OCI-LY3 (cell line): Measurements from ENCODE around the gene ROPN1L.

Source experiments
- H2AFZ ChIP-seq: fragments of 200-600, 300-600 bp; shearing (Covaris generic); 2 replicates; pipeline ENCODE4 v1.6.0; 2014; ENCODE audit warnings: antibody characterized with exemption, low read depth, low read length
- H3K27ac ChIP-seq: fragments of 200-600, 300-600 bp; sonication (generic); 2 replicates; pipeline ENCODE4 v1.5.1; 2014; ENCODE audit warnings: mild to moderate bottlenecking, low read length, moderate library complexity, mixed read lengths
- H3K27me3 ChIP-seq: fragments of 200-600, 300-600 bp; sonication (generic); 2 replicates; pipeline ENCODE4 v1.6.1; 2014; ENCODE audit warnings: low read depth, low read length, mixed read lengths
- H3K36me3 ChIP-seq: fragments of 200-600, 300-600 bp; sonication (generic); replicated peaks from 2 replicates; pipeline ENCODE3; 2014; ENCODE audit warnings: low read depth, low read length, mixed read lengths
- H3K4me1 ChIP-seq: fragments of 300-600, 200-600 bp; sonication (generic); 2 replicates; pipeline ENCODE4 v1.6.1; 2014; ENCODE audit warnings: low read length, mixed read lengths
- H3K4me2 ChIP-seq: fragments of 200-600, 300-600 bp; sonication (generic); 2 replicates; pipeline ENCODE4 v1.6.1; 2014; ENCODE audit warnings: low read length, mixed read lengths
- H3K4me3 ChIP-seq: fragments of 300-600, 200-600 bp; sonication (generic); 2 replicates; pipeline ENCODE4 v1.5.1; 2014; ENCODE audit warnings: antibody characterized with exemption, mild to moderate bottlenecking, low read length, moderate library complexity
- H3K79me2 ChIP-seq: fragments of 300-600, 200-600 bp; shearing (Covaris generic); 2 replicates; pipeline ENCODE4 v1.6.1; 2014; ENCODE audit warnings: mild to moderate bottlenecking, low read length, mixed read lengths
- H3K9ac ChIP-seq: fragments of 300-600, 200-600 bp; shearing (Covaris generic); 2 replicates; pipeline ENCODE4 v1.6.0; 2014; ENCODE audit warnings: mild to moderate bottlenecking, low read length, moderate library complexity
- H3K9me3 ChIP-seq: fragments of 200-600, 300-600 bp; shearing (Covaris generic); 2 replicates; pipeline ENCODE4 v1.6.1; 2014; ENCODE audit warnings: low read length, mixed read lengths; ENCODE audit not compliant: insufficient read depth
- H4K20me1 ChIP-seq: fragments of 200-600, 300-600 bp; sonication (generic); 2 replicates; pipeline ENCODE4 v1.6.1; 2016; ENCODE audit warnings: low read length, mixed read lengths; ENCODE audit not compliant: insufficient read depth
- CTCF ChIP-seq: fragments of 200-600, 300-600 bp; sonication (generic); IDR thresholded peaks from 2 replicates; pipeline ENCODE4 v1.5.1; 2014; ENCODE audit warnings: antibody characterized with exemption, low read length, low read depth
- EZH2phosphoT487 ChIP-seq: fragments of 200-600 bp; shearing (Covaris generic); IDR thresholded peaks from 2 replicates; pipeline ENCODE4 v1.6.1; 2018; ENCODE audit warnings: antibody characterized with exemption, mixed run types, low read depth

ROPN1L gene

GRCh38 chr5:10469253-10470050 lies 27.8 kb downstream of the ROPN1L start:
- H2AFZ ChIP-seq, result no peak overlapping the region
- no peaks in the 10 kb centered on the region for H3K79me2 ChIP-seq
- no peaks in the 10 kb centered on the region for H3K36me3 ChIP-seq
- peaks cover 3% of the 10 kb centered on the region; the same call in 1 of the 2 replicates for H3K27me3 ChIP-seq
- no peak overlapping the region for H3K27ac ChIP-seq
- H3K9ac ChIP-seq, result no peak overlapping the region
- no peak for TF ChIP-seq CTCF
- TF ChIP-seq EZH2phosphoT487, result no peak
- no peak overlapping the region for H3K4me2 ChIP-seq
- no peaks in the 10 kb centered on the region for H3K9me3 ChIP-seq
- H3K4me3 ChIP-seq, result no peak overlapping the region
- no peaks in the 10 kb centered on the region; the same call in 1 of the 2 replicates for H3K4me1 ChIP-seq
- no peaks in the 10 kb centered on the region for H4K20me1 ChIP-seq

DNA sequence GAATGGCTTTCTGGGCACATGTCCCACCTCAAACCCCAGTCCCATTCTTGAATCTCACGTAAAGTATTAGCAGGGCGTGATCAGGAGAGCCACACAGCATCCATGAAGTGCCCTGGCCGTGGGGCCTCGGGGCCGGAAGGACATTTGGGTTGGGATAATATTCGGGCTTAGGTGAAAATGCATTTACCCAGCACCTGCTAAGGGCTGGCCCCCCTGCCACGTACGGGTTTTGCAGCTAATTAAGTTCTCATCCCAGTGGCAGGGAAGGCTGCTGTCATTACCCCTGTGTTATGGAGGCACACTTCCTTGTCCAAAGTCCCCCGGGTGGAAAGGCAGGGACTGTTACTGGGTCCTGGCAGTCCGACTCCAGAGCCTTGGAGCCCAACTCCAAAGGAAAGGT lies 29.0 kb downstream of the ROPN1L start:
- no peaks in the 10 kb centered on the region for H3K79me2 ChIP-seq
- H4K20me1 ChIP-seq, result no peaks in the 10 kb centered on the region
- H3K9ac ChIP-seq, result no peak overlapping the region
- H3K36me3 ChIP-seq, result no peaks in the 10 kb centered on the region
- no peak overlapping the region for H3K27ac ChIP-seq
- no peaks in the 10 kb centered on the region for H3K4me1 ChIP-seq
- H3K27me3 ChIP-seq, result peaks cover 3% of the 10 kb centered on the region; the same call in 1 of the 2 replicates
- H3K4me3 ChIP-seq, result no peak overlapping the region
- no peaks in the 10 kb centered on the region for H3K9me3 ChIP-seq
- H2AFZ ChIP-seq, result no peak overlapping the region
- no peak for TF ChIP-seq CTCF
- no peak for TF ChIP-seq EZH2phosphoT487
- no peak overlapping the region for H3K4me2 ChIP-seq

DNA sequence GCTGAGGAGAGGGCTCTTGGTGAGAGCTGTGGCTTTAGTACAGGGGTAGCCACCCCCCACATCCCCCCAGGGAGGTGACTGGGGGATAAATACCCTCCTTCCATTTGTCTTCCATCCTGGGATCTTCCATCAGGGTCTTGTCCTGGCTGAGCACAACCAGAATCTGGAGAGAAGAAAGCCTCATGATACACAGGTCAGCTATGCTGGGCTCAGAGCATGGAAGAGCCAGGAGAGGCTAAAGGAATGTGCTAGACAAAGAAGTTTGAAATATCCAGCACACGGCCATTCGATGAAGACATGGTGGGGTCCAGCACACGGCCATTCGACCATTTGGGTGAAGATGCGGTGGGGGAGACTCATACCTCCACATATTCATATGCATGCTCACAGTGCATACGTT lies 30.0 kb downstream of the ROPN1L start:
- H4K20me1 ChIP-seq, result no peaks in the 10 kb centered on the region
- H3K27ac ChIP-seq, result no peak overlapping the region
- H3K27me3 ChIP-seq, result peaks cover 3% of the 10 kb centered on the region; the same call in 1 of the 2 replicates
- H3K9ac ChIP-seq, result no peak overlapping the region
- no peaks in the 10 kb centered on the region for H3K36me3 ChIP-seq
- no peaks in the 10 kb centered on the region for H3K79me2 ChIP-seq
- H3K4me1 ChIP-seq, result no peaks in the 10 kb centered on the region
- H3K4me3 ChIP-seq, result no peak overlapping the region
- H3K4me2 ChIP-seq, result no peak overlapping the region
- no peaks in the 10 kb centered on the region for H3K9me3 ChIP-seq
- TF ChIP-seq CTCF (no peak), EZH2phosphoT487 (no peak)
- no peak overlapping the region for H2AFZ ChIP-seq

DNA sequence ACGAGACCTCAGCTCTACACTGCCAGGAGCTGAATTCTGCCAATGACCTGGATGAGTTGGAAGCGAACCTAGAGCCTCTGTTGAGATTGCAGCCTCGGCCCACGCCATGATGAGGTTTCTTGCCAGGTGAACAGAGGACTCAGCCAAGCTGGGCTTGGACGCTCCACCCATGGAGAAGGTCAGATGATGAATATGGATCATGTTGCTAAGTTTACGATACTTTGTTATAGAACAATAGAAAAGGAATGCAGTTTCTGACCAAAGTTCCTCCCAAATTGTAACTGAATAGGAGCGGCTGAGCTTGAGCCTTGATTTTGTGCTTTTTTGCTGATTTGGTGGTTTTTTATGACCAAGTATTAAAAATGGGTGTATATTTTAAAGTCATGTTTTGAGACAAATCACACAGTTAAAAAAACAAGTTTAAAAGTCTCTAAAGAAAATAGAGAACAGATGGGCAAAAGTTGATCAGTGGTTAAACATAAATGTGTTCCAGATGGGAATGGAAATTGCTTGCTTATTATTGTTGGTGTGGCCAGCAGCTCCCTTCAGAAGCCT lies 32.9 kb downstream of the ROPN1L start:
- no peak overlapping the region for H3K9ac ChIP-seq
- no peak for TF ChIP-seq EZH2phosphoT487
- TF ChIP-seq CTCF, result no peak
- no peak overlapping the region for H3K4me2 ChIP-seq
- no peaks in the 10 kb centered on the region for H3K4me1 ChIP-seq
- H4K20me1 ChIP-seq, result no peaks in the 10 kb centered on the region
- no peak overlapping the region for H3K27ac ChIP-seq
- H3K36me3 ChIP-seq, result no peaks in the 10 kb centered on the region
- H3K27me3 ChIP-seq, result peaks cover 7% of the 10 kb centered on the region; the same call in 1 of the 2 replicates
- no peak overlapping the region for H2AFZ ChIP-seq
- no peaks in the 10 kb centered on the region for H3K79me2 ChIP-seq
- no peak overlapping the region for H3K4me3 ChIP-seq
- H3K9me3 ChIP-seq, result no peaks in the 10 kb centered on the region
